SU-DHL-6 (cell line): Measurements from ENCODE around the gene OPTN.
"Not testable (repeated sequence)": the region's sequence is repeated elsewhere in the genome, so short reads cannot be mapped to it uniquely, and the experiment has no call there.

Experiments used
- EZH2phosphoT487 ChIP-seq: fragments of 200-600 bp; sonication (generic), shearing (Covaris generic); conservative IDR thresholded peaks from 2 replicates; pipeline ENCODE4 v1.6.1; 2018; ENCODE audit warnings: mild to moderate bottlenecking, antibody characterized with exemption, low read length, moderate library complexity, mixed read lengths
- TF ChIP-seq, protein P1 (sequence below): fragments of 200-600 bp; sonication (generic); IDR thresholded peaks from one replicate; pipeline ENCODE4 v1.5.1; 2017; ENCODE audit warnings: antibody characterized with exemption, mild to moderate bottlenecking, low read length, moderate library complexity; ENCODE audit not compliant: insufficient read depth, poor library complexity, severe bottlenecking

DNA sequence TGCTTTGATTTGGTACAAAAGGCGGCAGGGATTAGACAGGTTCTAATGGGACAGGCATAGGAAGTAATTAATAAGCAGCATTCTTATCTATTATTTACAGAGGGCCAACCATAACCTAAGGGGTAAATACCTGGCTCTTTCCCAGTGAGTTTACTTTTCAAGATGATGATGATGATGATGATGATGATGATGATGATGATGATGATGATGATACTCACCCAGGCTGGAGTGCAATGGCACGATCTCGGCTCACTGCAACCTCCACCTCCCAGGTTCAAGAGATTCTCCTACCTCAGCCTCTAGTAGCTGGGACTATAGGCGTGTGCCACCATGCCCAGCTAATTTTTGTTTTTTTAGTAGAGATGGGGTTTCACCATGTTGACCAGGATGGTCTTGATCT lies 5.9 kb upstream of the OPTN start:
- TF ChIP-seq, protein P1, sequence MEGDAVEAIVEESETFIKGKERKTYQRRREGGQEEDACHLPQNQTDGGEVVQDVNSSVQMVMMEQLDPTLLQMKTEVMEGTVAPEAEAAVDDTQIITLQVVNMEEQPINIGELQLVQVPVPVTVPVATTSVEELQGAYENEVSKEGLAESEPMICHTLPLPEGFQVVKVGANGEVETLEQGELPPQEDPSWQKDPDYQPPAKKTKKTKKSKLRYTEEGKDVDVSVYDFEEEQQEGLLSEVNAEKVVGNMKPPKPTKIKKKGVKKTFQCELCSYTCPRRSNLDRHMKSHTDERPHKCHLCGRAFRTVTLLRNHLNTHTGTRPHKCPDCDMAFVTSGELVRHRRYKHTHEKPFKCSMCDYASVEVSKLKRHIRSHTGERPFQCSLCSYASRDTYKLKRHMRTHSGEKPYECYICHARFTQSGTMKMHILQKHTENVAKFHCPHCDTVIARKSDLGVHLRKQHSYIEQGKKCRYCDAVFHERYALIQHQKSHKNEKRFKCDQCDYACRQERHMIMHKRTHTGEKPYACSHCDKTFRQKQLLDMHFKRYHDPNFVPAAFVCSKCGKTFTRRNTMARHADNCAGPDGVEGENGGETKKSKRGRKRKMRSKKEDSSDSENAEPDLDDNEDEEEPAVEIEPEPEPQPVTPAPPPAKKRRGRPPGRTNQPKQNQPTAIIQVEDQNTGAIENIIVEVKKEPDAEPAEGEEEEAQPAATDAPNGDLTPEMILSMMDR: not testable (repeated sequence)
- not testable (repeated sequence) for TF ChIP-seq EZH2phosphoT487
